Stomach (tissue), 9 donors: ENCODE results near the gene KCNK10. TPM values are rescaled to one million over a fixed set of nuclear protein-coding genes. Genes with fewer than 3 reads are reported as not detected.
A peak's percentile ranks its signal among the peaks of the same experiment; 100 is the strongest.

ENCODE experiments used
- DNase-seq, 2 donors: peaks; one replicate each; pipeline versions ENCODE4 v3.0.0 to v3.0.0-alpha.2; 2013 to 2019
- H3K27ac ChIP-seq, 5 donors: fragments of 200-600 bp in 4 of 5; sonication (generic) in 4 of 5; one replicate each; pipeline ENCODE4 v1.5.1; 2013 to 2019; ENCODE audit warnings: mild to moderate bottlenecking in 1 of 5, moderate library complexity in 1 of 5
- H3K27me3 ChIP-seq, 3 donors: fragments of 200-600 bp; sonication (generic); one replicate each; pipeline ENCODE4 v1.5.1; 2017 to 2019; ENCODE audit warnings: mixed run types in 1 of 3
- H3K36me3 ChIP-seq, 4 donors: fragments of 200-600 bp; sonication (generic); 1 replicate in 3 of 4; 2 replicates in 1 of 4; pipeline ENCODE4 v1.5.1; 2016 to 2019
- H3K4me1 ChIP-seq, 4 donors: fragments of 200-600 bp; sonication (generic); one replicate each; pipeline ENCODE4 v1.5.1; 2016 to 2019
- H3K4me3 ChIP-seq, 4 donors: fragments of 200-600 bp; sonication (generic) in 3 of 4; one replicate each; pipeline ENCODE4 v1.5.1; 2016 to 2019; ENCODE audit warnings: mild to moderate bottlenecking in 1 of 4
- H3K9me3 ChIP-seq, 4 donors: fragments of 200-600 bp; sonication (generic); one replicate each; pipeline ENCODE4 v1.5.1; 2016 to 2019
- CTCF ChIP-seq, 7 experiments: fragments of 450-650 bp in 4 of 7; fragments of 200-600 bp in 3 of 7; sonication (generic) in 3 of 7; IDR thresholded peaks; one replicate each; pipeline ENCODE4 v1.5.1; 2016 to 2019; ENCODE audit warnings: antibody characterized with exemption in 7 of 7, control low read depth in 2 of 7, mild to moderate bottlenecking in 1 of 7
- EP300 ChIP-seq: sonication (generic); formaldehyde crosslinking; IDR thresholded peaks from one replicate; pipeline ENCODE4 v1.6.1; 2017; ENCODE audit warnings: antibody characterized with exemption
- POLR2A ChIP-seq, 4 donors: fragments of 450-650 bp; IDR thresholded peaks; one replicate each; pipeline ENCODE4 v1.6.1; 2016; ENCODE audit warnings: antibody characterized with exemption in 4 of 4, control low read depth in 2 of 4, mild to moderate bottlenecking in 1 of 4, moderate library complexity in 1 of 4
- POLR2AphosphoS5 ChIP-seq, 3 donors: sonication (generic); formaldehyde crosslinking; IDR thresholded peaks; one replicate each; pipeline ENCODE4 v1.6.1; 2016; ENCODE audit warnings: antibody characterized with exemption in 3 of 3
- WGBS, 5 donors: extraction: QIAGEN DNeasy Blood & Tissue Kit in 3 of 5; methylation state at CpG; one replicate each; pipeline versions ENCODE4 v1.1.5 to v1.1.7; 2013 to 2018; 5-methylcytosine and 5-hydroxymethylcytosine counted together
- intact Hi-C: fragments of 100-400 bp; cut with DNase I; formaldehyde crosslinking; loops from one replicate; pipeline ENCODE4 v1.15.1; 2023; ENCODE audit warnings: low total_unique reads
- polyA plus RNA-seq, 3 donors: library from polyadenylated mRNA; stranded (reverse); fragments of 200-250 nt; gene quantifications; one replicate each; pipeline ENCODE4 v1.2.3, GENCODE V29; 2013
- total RNA-seq, 5 donors: library from RNA; depleted of rRNA; stranded (reverse); fragments of >200 nt; gene quantifications; one replicate each; pipeline versions ENCODE4 v1.1.0 to v1.2.3, GENCODE V29; 2014 to 2016
- donor health status: healthy with polysubstance abuse.
- donor health status: Bipolar disorder and iron deficiency.
- donor health status: healthy.

The KCNK10 gene
- total and polyA plus RNA-seq, 8 donors = 0.06 to 8.7 (median 1.0) TPM; not detected in 1

GRCh38 chr14:88198446-88198845, 124.6 kb downstream of the KCNK10 start:
- Histone ChIP-seq H3K4me1 (peaks cover 0 to 15% (median 4%) of the 10 kb centered on the region in 4 donors), H3K27ac (no peak overlapping the region), H3K9me3 (no peaks in the 10 kb centered on the region), H3K27me3 (peaks cover 0 to 46% (median 0%) of the 10 kb centered on the region in 3 donors), H3K36me3 (no peaks in the 10 kb centered on the region), H3K4me3 (no peak overlapping the region)
- no peak for DNase-seq
- TF ChIP-seq POLR2AphosphoS5 (IDR thresholded peaks at IDR 0.05) = no peak
- TF ChIP-seq CTCF (IDR thresholded peaks at IDR 0.05) = no peak
- TF ChIP-seq EP300 = no peak
- 84 to 98% (median 85%) methylated on average over 1 of the region's 1 CpG for WGBS, 5 donors
- intact Hi-C loops = no loop called here

- Histone ChIP-seq H3K9me3 (no peaks in the 10 kb centered on the region), H3K4me3 (no peak overlapping the region), H3K36me3 (no peaks in the 10 kb centered on the region), H3K4me1 (peaks cover 0 to 15% (median 4%) of the 10 kb centered on the region in 4 donors), H3K27ac (no peak overlapping the region), H3K27me3 (peaks cover 0 to 61% (median 0%) of the 10 kb centered on the region in 3 donors)
- intact Hi-C loops = no loop called here
- 67 to 79% (median 69%) methylated on average over 1 of the region's 1 CpG for WGBS, 5 donors
- no peak for DNase-seq
- TF ChIP-seq EP300 (no peak), CTCF (IDR thresholded peaks at IDR 0.05) (no peak), POLR2AphosphoS5 (IDR thresholded peaks at IDR 0.05) (no peak), POLR2A (IDR thresholded peaks at IDR 0.05) (no peak)
Observed at GRCh38 chr14:88196925-88197324, 126.1 kb downstream of the KCNK10 start.

GRCh38 chr14:88196116-88196890, 126.8 kb downstream of the KCNK10 start:
- Histone ChIP-seq H3K4me1 (peaks cover 0 to 15% (median 4%) of the 10 kb centered on the region in 4 donors), H3K27ac (no peak overlapping the region), H3K36me3 (no peaks in the 10 kb centered on the region), H3K27me3 (peaks cover 0 to 65% (median 0%) of the 10 kb centered on the region in 3 donors), H3K9me3 (no peaks in the 10 kb centered on the region), H3K4me3 (no peak overlapping the region)
- 50 to 62% (median 57%) methylated on average over 7 of the region's 7 CpGs for WGBS, 5 donors
- no peak for TF ChIP-seq POLR2AphosphoS5 (IDR thresholded peaks at IDR 0.05)
- TF ChIP-seq EP300 = no peak
- TF ChIP-seq CTCF (IDR thresholded peaks at IDR 0.05) = no peak
- intact Hi-C loops = no loop called here
- no peak for DNase-seq

- Histone ChIP-seq H3K9me3 (no peaks in the 10 kb centered on the region), H3K4me1 (peaks cover 0 to 15% (median 4%) of the 10 kb centered on the region in 4 donors), H3K27ac (no peak overlapping the region), H3K4me3 (no peak overlapping the region), H3K36me3 (no peaks in the 10 kb centered on the region), H3K27me3 (peaks cover 0 to 65% (median 0%) of the 10 kb centered on the region in 3 donors)
- intact Hi-C loops = no loop called here
- TF ChIP-seq CTCF (IDR thresholded peaks at IDR 0.05) (no peak), EP300 (no peak), POLR2AphosphoS5 (IDR thresholded peaks at IDR 0.05) (no peak), POLR2A (IDR thresholded peaks at IDR 0.05) (no peak)
- WGBS, 5 donors = 10 to 31% (median 15%) methylated on average over 7 of the region's 7 CpGs
- peak in 1 of 2 donors; percentile 63 for DNase-seq
Observed at GRCh38 chr14:88195676-88196075, 127.4 kb downstream of the KCNK10 start.
